Hindlimb muscle (tissue), 1 donor: ENCODE results near the gene PPP6R2. TPM values are rescaled to one million over a fixed set of nuclear protein-coding genes. Genes with fewer than 3 reads are reported as not detected.
"Not testable (repeated sequence)": the region's sequence is repeated elsewhere in the genome, so short reads cannot be mapped to it uniquely, and the experiment has no call there.

Source experiments
- DNase-seq: peaks from one replicate; pipeline ENCODE4 v3.0.0-alpha.2; 2013
- polyA plus RNA-seq: library from polyadenylated mRNA; unstranded; fragments of 120-200 nt; gene quantifications from one replicate; pipeline ENCODE4 v1.2.1, GENCODE V29; 2013; ENCODE audit not compliant: insufficient read length

The PPP6R2 gene
- polyA plus RNA-seq, 1 donor: 34.3 TPM

GRCh38 chr22:50317674-50318073 lies 25.5 kb upstream of the PPP6R2 start:
- DNase-seq: no peak

- no peak for DNase-seq
These were observed 24.8 kb upstream of the PPP6R2 start for GRCh38 chr22:50318356-50318697.

DNA sequence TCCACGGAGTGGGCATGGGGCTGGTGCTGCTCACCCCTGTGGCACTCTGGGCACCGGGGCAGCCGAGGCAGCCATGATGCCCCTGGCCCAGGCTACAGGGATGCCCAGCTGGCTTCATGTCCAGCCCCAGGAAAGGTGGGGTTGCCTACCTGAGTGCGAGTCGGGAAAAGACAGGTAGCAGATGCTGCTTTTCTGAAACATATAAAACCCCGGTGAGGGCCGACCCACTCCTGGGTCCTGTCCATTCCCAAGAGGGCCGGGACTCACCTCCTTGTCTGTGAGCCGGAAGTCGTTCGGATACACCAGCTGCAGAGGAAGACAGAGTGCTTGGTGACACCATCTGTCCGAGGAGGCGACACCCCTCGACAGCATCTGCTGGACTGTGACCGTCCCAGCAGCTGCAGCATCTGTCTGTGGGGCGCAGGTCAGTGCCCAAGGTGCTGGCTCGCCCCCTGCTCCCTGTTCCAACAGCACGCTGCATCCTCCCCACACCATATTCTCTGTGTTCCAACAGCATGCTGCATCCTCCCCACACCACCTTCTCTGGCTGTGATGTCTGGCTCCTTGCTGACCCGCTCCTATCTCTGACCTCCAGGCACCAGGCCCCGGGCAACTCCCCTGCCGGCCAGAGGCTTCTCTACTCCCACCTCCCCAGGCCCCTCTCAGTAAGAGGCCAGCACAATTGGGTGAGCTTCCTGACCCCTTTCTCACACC lies 24.3 kb upstream of the PPP6R2 start:
- DNase-seq: no peak

- DNase-seq: no peak
These were observed 23.6 kb upstream of the PPP6R2 start for GRCh38 chr22:50319503-50319951.

- DNase-seq: no peak
These were observed 23.0 kb upstream of the PPP6R2 start for GRCh38 chr22:50320116-50320515.

GRCh38 chr22:50320671-50321325 lies 22.3 kb upstream of the PPP6R2 start:
- DNase-seq: no peak

DNA sequence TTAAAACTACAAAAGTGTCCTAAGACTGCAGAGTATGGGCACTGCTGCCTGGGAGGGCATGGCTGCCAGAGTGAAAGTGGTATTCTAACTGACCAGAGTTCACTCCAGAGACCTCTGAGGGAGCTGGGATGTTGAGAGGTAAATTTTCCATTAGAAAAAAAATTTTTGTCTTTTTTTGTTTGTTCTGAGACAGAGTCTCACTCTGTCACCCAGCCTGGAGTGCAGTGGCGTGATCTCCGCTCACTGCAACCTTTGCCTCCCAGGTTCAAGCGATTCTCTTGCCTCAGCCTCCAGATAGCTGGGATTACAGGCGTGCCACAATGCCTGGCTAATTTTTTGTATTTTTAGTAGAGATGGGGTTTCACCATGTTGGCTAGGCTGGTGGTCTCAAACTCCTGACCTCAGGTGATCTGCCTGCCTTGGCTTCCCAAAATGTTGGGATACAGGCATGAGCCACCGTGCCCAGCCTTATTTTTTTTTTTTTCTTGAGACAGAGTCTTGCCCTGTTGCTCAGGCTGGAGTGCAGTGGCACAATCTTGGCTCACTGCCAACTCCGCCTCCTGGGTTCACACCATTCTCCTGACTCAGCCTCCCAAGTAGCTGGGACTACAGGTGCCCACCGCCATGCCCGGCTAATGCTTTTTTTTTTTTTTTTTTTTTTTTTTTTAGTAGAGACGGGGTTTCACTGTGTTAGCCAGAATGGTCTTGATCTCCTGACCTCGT lies 20.6 kb upstream of the PPP6R2 start:
- DNase-seq: not testable (repeated sequence)

DNA sequence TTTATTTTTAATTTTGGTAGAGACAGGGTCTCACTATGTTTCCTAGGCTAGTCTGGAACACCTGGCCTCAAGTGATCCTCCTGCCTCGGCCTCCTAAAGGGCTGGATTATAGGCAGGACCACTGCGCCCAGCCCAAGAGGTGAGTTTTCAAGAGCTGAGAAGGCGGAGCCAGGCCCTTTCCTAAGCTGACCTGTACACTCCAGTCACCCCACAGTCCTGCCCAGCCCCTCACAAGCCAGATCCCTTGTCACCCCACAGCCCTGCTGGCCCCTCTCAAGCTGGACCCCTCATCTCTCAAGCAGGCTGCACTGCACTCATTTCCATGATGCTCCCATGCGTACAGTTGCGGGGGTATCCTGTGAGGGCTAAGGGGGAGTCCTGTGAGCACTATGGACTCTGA lies 19.2 kb upstream of the PPP6R2 start:
- no peak for DNase-seq

GRCh38 chr22:50325444-50326224 lies 17.5 kb upstream of the PPP6R2 start:
- no peak for DNase-seq

DNA sequence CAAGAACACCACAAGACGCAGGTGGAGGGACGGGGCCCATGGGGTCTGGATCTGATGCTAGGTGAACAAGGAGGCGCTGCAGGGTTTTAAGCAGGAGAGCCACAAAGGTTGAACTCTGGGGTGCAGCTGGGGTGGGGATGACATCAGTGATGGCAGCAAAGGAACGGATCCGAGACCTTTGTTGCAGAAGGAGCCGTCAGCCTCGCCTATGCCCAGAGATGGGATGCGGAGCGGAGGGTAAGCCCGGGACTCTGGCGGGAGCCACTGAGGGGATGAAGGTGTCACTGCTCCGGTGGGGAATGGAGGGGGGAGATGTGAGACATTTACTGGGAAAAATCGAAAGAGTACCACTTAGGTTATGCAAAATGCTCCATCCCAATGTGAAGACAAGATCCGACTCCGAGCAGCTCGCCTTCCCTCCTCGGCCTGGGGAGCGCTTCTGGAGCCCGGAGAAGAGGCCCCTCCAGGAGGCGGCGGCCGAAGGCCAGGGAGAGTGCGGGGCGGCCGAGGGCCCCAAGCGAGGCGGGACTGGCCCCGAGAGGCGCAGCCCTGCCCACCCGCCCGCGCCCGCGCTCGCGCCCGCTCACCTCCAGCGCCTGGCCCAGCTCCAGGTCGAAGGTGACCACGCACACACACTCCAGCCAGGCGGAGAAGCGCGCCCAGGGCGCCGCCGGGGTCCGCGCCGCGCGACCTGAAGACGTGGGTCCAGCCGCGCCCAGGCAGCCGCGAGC lies 16.7 kb upstream of the PPP6R2 start:
- no peak for DNase-seq

DNA sequence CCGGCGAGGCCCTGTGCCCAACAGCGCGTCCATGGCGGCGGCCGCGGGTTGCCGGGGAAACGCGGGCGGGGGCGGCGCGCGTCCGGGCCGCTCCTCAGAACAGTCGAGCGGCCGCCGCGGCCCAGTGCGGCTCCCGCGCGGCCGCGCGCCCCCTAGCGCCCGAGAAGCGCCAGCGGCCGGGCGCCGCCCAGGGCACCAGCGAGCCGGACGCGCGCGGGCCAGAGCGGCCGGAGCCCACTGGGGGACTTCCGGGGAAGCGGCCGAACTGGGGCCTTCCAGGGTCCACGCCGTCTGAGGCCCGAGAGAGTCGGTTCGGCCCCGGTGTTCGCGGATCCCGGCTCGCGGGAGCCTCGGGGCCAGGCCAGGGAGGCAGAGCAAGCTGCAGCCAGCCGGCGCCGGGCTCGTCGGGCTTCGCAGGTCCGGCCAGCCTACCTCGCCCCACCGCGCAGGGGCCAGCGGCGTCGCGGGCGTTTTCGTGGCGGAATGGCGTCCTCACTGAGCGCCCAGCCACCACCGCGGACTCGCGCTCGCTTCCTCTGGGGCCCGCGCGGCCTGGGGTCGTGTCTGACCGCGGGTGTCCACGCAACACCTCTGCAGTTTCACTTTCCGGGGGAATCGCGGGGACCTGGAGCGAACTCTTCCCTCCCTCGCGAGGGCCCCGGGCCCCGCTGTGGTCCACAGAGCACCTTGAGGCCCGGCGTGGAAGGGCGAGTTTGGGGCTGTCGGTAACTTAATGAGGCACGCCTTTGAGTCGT lies 16.0 kb upstream of the PPP6R2 start, which contains the start of gene DENND6B:
Gene DENND6B (minus strand): TSS at position 57 of the 755 bp plus-strand sequence. CDS start 24 bp downstream, at position 33.
- DNase-seq: peak; percentile 93

- no peak for DNase-seq
These were observed 15.5 kb upstream of the PPP6R2 start for GRCh38 chr22:50327711-50328019.

DNA sequence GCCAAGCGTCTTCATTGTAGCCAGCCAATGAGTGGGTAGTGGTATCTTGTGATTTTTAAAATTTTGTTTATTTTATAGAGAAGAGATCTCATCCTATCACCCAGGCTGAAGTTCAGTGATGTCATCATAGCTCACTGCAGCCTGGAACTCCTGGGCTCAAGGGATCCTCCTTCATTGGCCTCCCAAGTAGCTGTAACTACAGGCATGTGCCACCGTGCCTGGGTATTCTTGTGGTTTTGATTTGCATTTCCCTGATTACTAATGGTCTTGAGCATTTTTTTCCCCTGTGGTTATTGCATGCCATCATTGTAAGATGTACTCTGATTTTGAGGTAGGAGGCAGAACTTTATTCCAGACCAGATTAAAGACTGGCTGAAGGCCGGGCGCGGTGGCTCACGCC lies 13.9 kb upstream of the PPP6R2 start:
- DNase-seq: no peak

DNA sequence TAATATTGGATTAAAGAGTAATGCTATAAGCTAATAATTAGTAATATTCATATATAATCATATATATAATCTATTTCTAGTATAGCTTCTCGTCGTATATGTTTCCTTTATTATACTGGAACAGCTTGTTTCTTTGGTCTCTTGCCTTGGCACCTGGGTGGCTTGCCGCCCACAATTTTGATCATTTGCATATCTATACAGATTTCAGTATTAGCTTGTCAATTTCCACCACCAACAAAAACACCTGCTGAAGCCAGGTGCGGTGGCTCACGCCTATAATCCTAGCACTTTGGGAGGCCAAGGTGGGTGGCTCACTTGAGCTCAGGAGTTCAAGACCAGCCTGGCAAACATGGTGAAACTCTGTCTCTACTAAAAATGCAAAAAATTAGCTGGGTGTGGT lies 8.7 kb upstream of the PPP6R2 start:
- not testable (repeated sequence) for DNase-seq

DNA sequence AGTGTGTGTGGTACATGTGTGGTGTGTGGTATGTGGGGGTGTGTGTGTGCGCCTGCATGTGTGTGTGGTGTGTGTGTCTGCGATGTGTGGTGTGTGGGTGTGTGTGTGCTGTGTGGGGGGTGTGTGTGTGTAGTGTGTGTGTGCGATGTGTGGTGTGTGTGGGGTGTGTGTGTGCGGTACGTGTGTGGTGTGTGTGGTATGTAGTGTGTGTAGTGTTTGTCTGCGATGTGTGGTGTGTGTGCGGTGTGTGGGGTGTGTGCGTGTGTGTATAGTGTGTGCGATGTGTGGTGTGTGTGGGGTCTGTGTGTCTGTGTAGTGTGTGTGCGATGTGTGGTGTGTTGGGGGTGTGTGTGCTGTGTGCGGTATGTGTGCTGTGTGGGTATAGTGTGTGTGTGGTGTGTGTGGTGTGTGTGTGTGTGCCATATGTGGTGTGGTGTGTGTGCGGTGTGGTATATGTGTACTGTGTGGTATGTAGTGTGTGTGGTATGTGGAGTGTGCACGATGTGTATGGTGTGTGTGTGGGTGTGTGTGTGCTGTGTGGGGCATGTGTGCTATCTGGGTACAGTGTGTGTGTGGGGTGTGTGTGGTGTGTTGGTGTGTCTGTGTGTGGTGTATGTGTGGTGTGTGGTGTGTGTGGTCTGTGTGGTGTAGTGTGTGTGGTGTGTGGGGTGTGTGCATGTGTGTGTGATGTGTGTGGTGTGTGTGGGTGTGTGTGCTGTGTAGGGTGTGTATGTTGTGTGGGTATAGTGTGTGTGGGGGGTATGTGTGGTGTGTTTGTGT lies 5.7 kb upstream of the PPP6R2 start:
- no peak for DNase-seq

DNA sequence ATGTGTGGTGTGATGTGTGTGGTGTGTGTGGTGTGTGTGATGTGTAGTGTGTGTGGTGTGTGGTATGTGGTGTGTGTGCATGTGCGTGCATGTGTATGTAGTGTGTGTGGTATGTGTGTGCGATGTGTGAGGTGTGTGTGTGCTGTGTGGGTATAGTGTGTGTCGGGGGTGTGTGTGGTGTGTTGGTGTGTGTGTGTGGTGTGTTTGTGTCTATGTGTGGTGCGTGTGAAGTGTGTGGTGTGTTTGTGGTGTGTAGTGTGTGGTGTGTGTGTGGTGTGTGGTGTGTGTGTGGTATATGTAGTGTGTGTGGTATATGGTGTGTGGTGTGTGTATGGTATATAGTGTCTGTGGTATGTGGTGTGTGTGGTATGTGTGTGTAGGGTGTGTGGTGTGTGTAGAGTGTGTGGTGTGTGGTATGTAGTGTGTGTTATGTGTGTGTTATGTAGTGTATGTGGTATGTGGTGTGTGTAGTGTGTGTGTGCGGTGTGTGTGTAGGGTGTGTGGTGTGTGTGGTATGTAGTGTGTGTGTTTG lies 5.0 kb upstream of the PPP6R2 start:
- no peak for DNase-seq

GRCh38 chr22:50338860-50339462 lies 4.2 kb upstream of the PPP6R2 start:
- DNase-seq: no peak

DNA sequence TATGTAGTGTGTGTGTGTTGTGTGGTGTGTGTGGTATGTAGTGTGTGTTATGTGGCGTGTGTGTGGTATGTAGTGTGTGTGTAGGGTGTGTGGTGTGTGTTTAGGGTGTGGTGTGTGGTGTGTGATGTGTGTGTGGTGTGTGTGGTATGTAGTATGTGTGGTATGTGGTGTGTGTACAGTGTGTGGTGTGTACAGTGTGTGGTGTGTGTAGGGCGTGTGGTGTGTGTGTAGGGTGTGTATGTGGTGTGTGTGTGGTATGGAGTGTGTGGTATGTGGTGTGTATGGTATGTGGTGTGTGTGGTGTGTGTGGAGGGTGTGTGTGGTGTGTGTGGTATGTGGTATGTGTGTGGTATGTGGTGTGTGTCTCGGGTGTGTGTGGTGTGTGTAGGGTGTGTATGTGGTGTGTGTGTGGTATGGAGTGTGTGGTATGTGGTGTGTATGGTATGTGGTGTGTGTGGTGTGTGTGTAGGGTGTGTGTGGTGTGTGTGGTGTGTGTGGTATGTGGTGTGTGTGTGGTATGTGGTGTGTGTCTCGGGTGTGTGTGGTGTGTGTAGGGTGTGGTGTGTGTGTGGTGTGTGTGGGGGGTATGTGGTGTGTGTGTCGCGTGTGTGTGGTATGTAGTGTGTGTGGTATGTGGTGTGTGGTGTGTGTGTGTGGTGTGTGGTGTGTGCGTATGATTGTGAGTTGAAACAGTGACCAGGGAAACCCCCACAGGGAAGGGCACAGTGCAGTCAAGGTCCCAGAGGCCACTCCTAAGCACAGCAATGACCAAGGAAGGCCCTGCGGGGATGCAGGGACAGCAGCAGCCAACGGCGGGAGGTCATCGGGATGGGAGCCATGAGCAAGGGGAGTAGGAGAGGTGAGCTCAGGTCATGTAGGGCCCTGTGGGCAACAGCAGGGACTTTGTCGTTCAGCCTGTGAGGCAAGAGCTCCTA lies 2.9 kb upstream of the PPP6R2 start:
- no peak for DNase-seq
